Measurements from ENCODE around the gene SELENON. TPM values are rescaled to one million over a fixed set of nuclear protein-coding genes. Genes with fewer than 3 reads are reported as not detected.

Gene SELENON
- total RNA-seq, 4 donors from 2014 or later, result 26.0 to 57.3 (median 53.6) TPM

GRCh38 chr1:25799352-25799934 lies 550 bp upstream of the SELENON start:
- DNase-seq (ENCODE audit: low spot score) (no peak), ATAC-seq (ENCODE audit: low FRiP score) (no peak)
- TF ChIP-seq CTCF (IDR thresholded peaks at IDR 0.05), result no peak

- no peak for TF ChIP-seq CTCF (IDR thresholded peaks at IDR 0.05)
- DNase-seq (ENCODE audit: low spot score) (no peak), ATAC-seq (ENCODE audit: low FRiP score) (no peak)
Observed at GRCh38 chr1:25800703-25801377, 847 bp downstream of the SELENON start.

- no peak for TF ChIP-seq CTCF (IDR thresholded peaks at IDR 0.05)
- ATAC-seq (ENCODE audit: low FRiP score) (no peak), DNase-seq (ENCODE audit: low spot score) (no peak)
Observed at GRCh38 chr1:25802915-25803314, 2.9 kb downstream of the SELENON start.

- ATAC-seq (ENCODE audit: low FRiP score) (no peak), DNase-seq (ENCODE audit: low spot score) (no peak)
- no peak for TF ChIP-seq CTCF (IDR thresholded peaks at IDR 0.05)
Observed at GRCh38 chr1:25803368-25803767, 3.4 kb downstream of the SELENON start.

- ATAC-seq (ENCODE audit: low FRiP score), result peak; percentile 47
Observed at GRCh38 chr1:25804244-25804963, 4.4 kb downstream of the SELENON start.

More at GRCh38 chr1:25804244-25804963, 4.4 kb downstream of the SELENON start:
- TF ChIP-seq CTCF (IDR thresholded peaks at IDR 0.05), result no peak
- DNase-seq (ENCODE audit: low spot score), result no peak

Data from omental fat pad (tissue), 4 donors.